Measurements from ENCODE around the gene TAF10.

TAF10 gene

DNA sequence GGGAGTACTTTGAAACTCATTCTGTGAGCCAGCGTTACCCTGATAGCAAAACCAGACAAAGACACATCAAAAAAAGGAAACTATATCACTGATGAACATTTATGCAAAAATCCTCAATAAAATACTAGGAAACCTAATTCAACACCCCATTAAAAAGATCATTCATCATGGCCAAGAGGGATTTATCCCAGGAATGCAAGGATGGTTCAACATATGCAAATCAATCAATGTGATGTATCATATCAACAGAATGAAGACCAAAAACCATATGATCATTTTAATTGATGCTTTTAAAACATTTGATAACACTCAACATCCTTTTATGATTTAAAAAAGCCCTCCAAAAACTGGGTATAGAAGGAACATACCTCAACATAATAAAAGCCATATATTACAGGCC lies 28.4 kb downstream of the TAF10 start:
- no peak for DNase-seq (ENCODE audit: low read depth in 2 of 2)

DNA sequence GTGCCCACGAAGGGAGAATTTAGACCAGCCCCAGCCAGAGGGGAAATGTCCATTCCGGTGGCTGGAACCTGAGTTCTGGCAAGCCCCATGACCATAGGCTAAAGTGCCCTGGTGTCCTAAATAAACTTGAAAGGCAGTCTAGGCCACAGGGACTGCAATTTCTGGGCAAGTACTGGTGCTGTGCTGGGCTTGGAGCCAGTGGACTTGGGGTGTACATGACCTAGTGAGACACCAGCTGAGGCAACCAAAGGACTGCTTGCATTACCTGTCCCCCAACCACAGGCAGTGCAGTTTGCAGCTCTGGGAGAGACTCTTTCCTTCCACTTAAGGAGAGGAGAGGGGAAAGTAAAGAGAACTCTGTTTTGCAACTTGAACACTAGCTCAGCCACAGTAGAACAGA lies 32.3 kb downstream of the TAF10 start:
- DNase-seq (ENCODE audit: low read depth in 2 of 2), result no peak

GRCh38 chr11:6578134-6578533 lies 33.9 kb downstream of the TAF10 start:
- no peak for DNase-seq (ENCODE audit: low read depth in 2 of 2)

DNA sequence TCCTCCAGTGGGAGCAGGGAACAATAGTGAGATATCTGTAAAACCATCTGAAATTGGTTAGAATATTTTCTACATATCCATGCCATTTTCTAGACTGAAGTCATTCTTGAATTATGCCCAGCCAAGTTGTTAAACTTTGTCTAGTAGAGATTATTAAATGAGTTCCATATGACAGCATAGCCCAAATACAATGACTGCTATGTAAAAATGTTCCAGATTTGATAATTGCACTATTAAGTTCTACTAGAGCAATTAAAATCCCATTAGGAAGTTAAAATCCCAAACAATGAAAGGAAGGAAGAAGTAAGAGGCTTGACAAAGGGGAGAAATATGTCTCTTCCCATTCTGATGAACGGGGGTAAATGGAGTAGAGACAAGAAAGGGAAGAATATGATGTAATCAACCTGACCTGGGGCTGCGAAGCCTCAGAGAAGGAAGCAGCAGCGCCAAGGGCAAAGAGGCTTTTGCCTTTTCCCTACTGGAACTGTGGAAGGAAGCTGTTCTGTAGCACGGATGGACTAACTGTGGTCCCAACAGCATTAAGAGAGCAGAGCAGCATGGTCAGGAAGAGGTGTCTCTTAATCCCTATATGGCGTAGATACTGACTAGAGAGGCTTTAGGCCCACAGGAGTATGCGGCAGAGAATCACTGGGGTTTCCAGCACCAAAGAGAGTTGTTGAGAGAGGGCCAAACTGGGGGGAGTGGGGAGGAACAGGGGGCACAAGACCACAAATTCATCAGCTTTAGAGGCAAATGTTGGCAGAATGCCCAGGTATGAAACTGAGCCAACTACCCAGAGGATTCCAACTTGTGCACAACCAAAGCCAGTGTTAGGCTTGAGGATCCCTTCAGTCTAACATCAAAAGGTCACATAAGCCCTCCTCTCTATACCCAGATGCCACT lies 35.3 kb downstream of the TAF10 start:
- DNase-seq (ENCODE audit: low read depth in 2 of 2), result no peak

- no peak for DNase-seq (ENCODE audit: low read depth in 2 of 2)
Observed at GRCh38 chr11:6574816-6575715, 37.0 kb downstream of the TAF10 start.

DNA sequence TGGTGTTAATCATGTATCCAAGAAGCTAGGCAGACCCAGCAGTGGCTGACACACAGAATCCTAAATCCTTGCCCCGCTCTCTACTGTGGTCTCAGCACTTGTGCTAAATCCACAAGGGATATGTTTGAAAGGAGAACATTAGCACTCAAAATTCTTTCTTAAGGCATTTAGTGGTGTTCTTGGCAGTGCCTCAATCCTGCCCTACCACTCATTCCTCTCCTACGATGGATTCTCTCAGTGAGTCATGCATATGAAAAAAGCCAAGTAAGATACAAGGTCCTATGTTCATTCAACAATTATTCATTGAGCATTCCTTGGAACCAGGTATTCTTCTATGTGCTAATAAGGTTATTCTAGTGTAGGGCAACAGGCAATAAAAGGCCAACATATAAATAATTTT lies 39.8 kb downstream of the TAF10 start:
- no peak for DNase-seq (ENCODE audit: low read depth in 2 of 2)

GRCh38 chr11:6571434-6572008 lies 40.5 kb downstream of the TAF10 start:
- DNase-seq (ENCODE audit: low read depth in 2 of 2), result no peak

- no peak for DNase-seq (ENCODE audit: low read depth in 2 of 2)
Observed at GRCh38 chr11:6570691-6571427, 41.2 kb downstream of the TAF10 start.

DNA sequence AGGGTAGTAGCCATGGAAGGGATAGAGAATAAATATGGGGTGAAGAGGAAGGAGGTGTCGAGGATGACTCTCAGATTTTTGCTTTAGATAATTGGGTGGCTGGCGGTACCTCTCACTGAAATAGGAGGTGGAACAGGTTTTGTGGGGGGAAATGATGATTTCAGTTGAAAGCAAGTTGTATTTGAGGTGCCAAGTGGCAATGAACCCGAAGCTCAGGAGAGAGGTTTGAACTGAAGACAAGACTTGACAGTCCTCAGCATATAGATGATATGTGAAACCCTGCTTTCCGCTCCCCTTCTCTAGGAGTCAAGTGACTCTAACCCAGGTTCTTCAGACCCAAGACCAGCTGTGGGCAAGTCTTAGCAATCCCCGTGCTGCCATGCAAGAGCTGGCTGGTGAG lies 42.3 kb downstream of the TAF10 start:
- DNase-seq (ENCODE audit: low read depth in 2 of 2), result no peak

- DNase-seq (ENCODE audit: low read depth in 2 of 2), result no peak
Observed at GRCh38 chr11:6568191-6568918, 43.7 kb downstream of the TAF10 start.

GRCh38 chr11:6567371-6567745 lies 44.7 kb downstream of the TAF10 start:
- no peak for DNase-seq (ENCODE audit: low read depth in 2 of 2)

GRCh38 chr11:6566704-6567370 lies 45.2 kb downstream of the TAF10 start:
- DNase-seq (ENCODE audit: low read depth in 2 of 2), result no peak

GRCh38 chr11:6565988-6566703 lies 45.9 kb downstream of the TAF10 start:
- DNase-seq (ENCODE audit: low read depth in 2 of 2), result no peak

DNA sequence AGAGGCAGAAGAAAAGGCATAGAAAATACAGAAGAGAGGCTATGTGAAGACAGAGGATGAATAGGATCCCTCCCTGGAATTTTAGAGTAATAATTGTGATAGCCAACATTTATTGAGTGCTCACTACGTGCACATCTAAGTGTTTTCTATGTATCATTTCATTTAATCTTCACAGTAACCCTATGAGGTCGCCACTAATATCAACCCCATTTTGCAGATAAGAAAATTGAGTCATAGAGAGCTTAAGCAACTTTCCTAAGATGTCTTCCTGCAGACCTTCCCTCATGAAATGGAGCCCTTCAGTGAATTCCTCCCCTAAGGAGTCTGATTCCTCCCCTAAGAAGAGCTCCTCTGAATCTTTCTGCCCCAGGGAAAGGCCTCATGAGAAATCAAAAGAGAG lies 46.7 kb downstream of the TAF10 start:
- DNase-seq (ENCODE audit: low read depth in 2 of 2), result no peak

GRCh38 chr11:6563667-6564066 lies 48.3 kb downstream of the TAF10 start:
- no peak for DNase-seq (ENCODE audit: low read depth in 2 of 2)

GRCh38 chr11:6563121-6563619 lies 48.8 kb downstream of the TAF10 start:
- no peak for DNase-seq (ENCODE audit: low read depth in 2 of 2)

DNA sequence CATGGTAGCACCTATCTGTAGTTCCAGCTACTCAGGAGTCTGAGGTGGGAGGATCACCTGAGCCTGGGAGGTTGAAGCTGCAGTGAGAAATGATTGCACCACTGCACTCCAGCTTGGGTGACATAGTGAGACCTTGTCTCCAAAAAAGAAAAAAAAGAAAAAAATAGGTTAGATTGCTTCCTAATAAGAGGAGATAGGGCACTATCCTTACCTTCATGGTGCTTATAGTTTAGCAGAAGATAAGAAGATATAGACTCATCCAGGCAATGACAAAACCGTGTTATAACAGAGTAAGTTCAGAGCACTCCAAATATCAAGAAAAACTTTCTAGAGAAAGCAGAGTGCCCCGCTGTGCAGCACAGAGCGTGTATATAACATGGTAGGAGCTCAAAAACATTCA lies 50.7 kb downstream of the TAF10 start:
- no peak for DNase-seq (ENCODE audit: low read depth in 2 of 2)
